Measurements from ENCODE around the gene MYO15A.

MYO15A gene

DNA sequence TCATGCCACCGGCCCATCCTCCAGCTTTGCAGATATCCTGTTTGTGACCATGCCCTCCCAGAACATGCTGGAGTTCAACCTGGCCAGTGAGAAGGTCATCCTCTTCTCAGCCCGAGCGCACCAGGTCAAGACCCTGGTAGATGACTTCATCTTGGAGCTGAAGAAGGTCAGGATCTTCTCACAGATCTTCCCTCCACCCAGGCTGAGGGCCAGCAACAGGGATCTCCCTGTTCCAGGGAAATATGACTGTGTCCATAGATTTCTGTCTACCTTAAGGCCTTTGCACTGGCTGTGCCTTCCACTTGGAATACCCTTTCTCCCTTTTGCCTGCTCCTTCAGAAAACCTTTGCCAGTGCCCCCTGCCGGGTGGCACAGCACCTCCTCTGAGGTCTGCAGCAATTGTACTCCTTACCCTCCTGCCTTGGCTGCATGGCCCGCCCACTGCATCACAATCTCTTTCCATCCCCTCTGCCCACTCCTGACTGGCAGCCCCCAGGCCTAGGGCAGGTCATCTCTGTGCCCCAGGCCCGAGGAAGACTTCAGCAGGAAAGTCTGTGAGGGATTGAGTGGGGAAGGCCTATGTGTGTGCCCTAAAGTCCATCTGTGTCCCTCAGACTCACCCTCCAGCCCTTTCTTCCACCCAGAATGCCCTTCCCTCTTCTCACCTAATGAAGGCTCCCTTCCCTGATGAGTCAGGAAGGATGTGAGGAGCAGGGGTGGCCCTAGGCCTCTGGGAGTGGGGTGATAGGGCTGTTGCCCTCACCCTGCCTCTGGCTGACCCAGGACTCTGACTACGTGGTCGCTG, 47.8 kb downstream of the MYO15A start:
- Histone ChIP-seq H3K4me2 (ENCODE audit: low read depth, low read length) (no peak overlapping the region), H3K27me3 (replicated peaks; ENCODE audit: insufficient read depth, low read length) (peaks cover 5% of the 10 kb centered on the region; the same call in 1 of the 2 replicates), H3K79me2 (ENCODE audit: low read length) (no peaks in the 10 kb centered on the region), H3K9ac (ENCODE audit: low read length) (no peak overlapping the region), H3K27ac (ENCODE audit: low read length) (no peak overlapping the region), H4K20me1 (ENCODE audit: insufficient read depth, low read length) (no peaks in the 10 kb centered on the region), H3K9me3 (replicated peaks; ENCODE audit: insufficient read depth, low read length) (no peaks in the 10 kb centered on the region), H3K9me2 (replicated peaks; ENCODE audit: insufficient read depth, low read length) (no peaks in the 10 kb centered on the region), H3F3A (ENCODE audit: insufficient read depth, low read length) (no peaks in the 10 kb centered on the region), H3K4me1 (ENCODE audit: low read length) (peaks cover 4% of the 10 kb centered on the region; the same call in 1 of the 2 replicates), H2AFZ (ENCODE audit: low read length) (no peak overlapping the region), H3K4me3 (ENCODE audit: low read length) (no peak overlapping the region), H3K36me3 (replicated peaks; ENCODE audit: insufficient read depth, low read length) (no peaks in the 10 kb centered on the region)
- DNase-seq = no peak
- TF ChIP-seq CTCF (IDR thresholded peaks at IDR 0.05; ENCODE audit: low read length) (peak; percentile 22), EZH2phosphoT487 (IDR thresholded peaks at IDR 0.05; ENCODE audit: low read length) (no peak)

GRCh38 chr17:18156976-18157280, 48.4 kb downstream of the MYO15A start:
- Histone ChIP-seq H3K9me2 (replicated peaks; ENCODE audit: insufficient read depth, low read length) (no peaks in the 10 kb centered on the region), H2AFZ (ENCODE audit: low read length) (no peak overlapping the region), H3K9ac (ENCODE audit: low read length) (no peak overlapping the region), H3K36me3 (replicated peaks; ENCODE audit: insufficient read depth, low read length) (no peaks in the 10 kb centered on the region), H4K20me1 (ENCODE audit: insufficient read depth, low read length) (no peaks in the 10 kb centered on the region), H3K27me3 (replicated peaks; ENCODE audit: insufficient read depth, low read length) (peaks cover 5% of the 10 kb centered on the region; the same call in 1 of the 2 replicates), H3K4me2 (ENCODE audit: low read depth, low read length) (no peak overlapping the region), H3K27ac (ENCODE audit: low read length) (no peak overlapping the region), H3K79me2 (ENCODE audit: low read length) (no peaks in the 10 kb centered on the region), H3F3A (ENCODE audit: insufficient read depth, low read length) (no peaks in the 10 kb centered on the region), H3K4me3 (ENCODE audit: low read length) (no peak overlapping the region), H3K4me1 (ENCODE audit: low read length) (peaks cover 4% of the 10 kb centered on the region; the same call in 1 of the 2 replicates), H3K9me3 (replicated peaks; ENCODE audit: insufficient read depth, low read length) (no peaks in the 10 kb centered on the region)
- no peak for TF ChIP-seq EZH2 (optimal IDR thresholded peaks at IDR 0.05; ENCODE audit: low read depth, low read length)
- no peak for TF ChIP-seq CTCF (IDR thresholded peaks at IDR 0.05; ENCODE audit: low read length)
- no peak for TF ChIP-seq EZH2phosphoT487 (IDR thresholded peaks at IDR 0.05; ENCODE audit: low read length)
- no peak for DNase-seq

DNA sequence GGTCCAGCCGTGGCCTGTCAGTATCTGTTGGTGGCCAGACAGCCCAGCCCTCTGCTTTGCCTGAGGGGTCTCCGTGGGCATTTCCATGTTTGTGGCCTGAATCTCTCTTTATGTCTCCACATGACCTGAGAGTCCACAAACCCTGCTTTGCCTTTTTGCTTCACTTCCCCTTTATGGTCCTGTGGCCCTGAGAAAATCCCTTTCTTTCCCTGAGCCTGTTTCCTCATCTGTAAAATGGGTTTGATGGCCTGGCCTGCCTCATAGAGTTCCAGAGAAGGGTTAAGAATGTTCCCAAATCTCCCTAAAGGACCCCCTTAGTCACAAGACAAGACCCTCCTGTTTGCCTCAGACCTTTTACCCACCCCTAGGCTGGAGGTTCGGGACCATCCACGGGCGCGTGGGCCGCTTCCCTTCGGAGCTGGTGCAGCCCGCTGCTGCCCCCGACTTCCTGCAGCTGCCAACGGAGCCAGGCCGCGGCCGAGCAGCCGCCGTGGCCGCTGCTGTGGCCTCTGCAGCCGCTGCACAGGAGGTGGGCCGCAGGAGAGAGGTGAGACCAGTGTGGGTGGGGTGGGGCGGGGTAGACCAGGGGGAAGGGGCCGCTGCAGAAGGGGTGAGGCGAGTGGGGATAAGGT, 48.9 kb downstream of the MYO15A start:
- Histone ChIP-seq H3K4me2 (ENCODE audit: low read depth, low read length) (peak overlapping the region; percentile 56; the same call in 1 of the 2 replicates), H3K36me3 (replicated peaks; ENCODE audit: insufficient read depth, low read length) (no peaks in the 10 kb centered on the region), H4K20me1 (ENCODE audit: insufficient read depth, low read length) (no peaks in the 10 kb centered on the region), H2AFZ (ENCODE audit: low read length) (peak overlapping the region; percentile 67), H3F3A (ENCODE audit: insufficient read depth, low read length) (no peaks in the 10 kb centered on the region), H3K4me1 (ENCODE audit: low read length) (peaks cover 4% of the 10 kb centered on the region; the same call in 1 of the 2 replicates), H3K79me2 (ENCODE audit: low read length) (no peaks in the 10 kb centered on the region), H3K27me3 (replicated peaks; ENCODE audit: insufficient read depth, low read length) (peaks cover 5% of the 10 kb centered on the region; the same call in 1 of the 2 replicates), H3K27ac (ENCODE audit: low read length) (no peak overlapping the region), H3K9me3 (replicated peaks; ENCODE audit: insufficient read depth, low read length) (no peaks in the 10 kb centered on the region), H3K9ac (ENCODE audit: low read length) (no peak overlapping the region), H3K9me2 (replicated peaks; ENCODE audit: insufficient read depth, low read length) (no peaks in the 10 kb centered on the region), H3K4me3 (ENCODE audit: low read length) (peak overlapping the region; percentile 63)
- DNase-seq = no peak
- TF ChIP-seq CTCF (IDR thresholded peaks at IDR 0.05; ENCODE audit: low read length) (no peak), EZH2phosphoT487 (IDR thresholded peaks at IDR 0.05; ENCODE audit: low read length) (no peak), EZH2 (optimal IDR thresholded peaks at IDR 0.05; ENCODE audit: low read depth, low read length) (no peak)
